ENCODE data around the gene FAM114A2.
"Not testable (repeated sequence)": the region's sequence is repeated elsewhere in the genome, so short reads cannot be mapped to it uniquely, and the experiment has no call there.

Gene FAM114A2

DNA sequence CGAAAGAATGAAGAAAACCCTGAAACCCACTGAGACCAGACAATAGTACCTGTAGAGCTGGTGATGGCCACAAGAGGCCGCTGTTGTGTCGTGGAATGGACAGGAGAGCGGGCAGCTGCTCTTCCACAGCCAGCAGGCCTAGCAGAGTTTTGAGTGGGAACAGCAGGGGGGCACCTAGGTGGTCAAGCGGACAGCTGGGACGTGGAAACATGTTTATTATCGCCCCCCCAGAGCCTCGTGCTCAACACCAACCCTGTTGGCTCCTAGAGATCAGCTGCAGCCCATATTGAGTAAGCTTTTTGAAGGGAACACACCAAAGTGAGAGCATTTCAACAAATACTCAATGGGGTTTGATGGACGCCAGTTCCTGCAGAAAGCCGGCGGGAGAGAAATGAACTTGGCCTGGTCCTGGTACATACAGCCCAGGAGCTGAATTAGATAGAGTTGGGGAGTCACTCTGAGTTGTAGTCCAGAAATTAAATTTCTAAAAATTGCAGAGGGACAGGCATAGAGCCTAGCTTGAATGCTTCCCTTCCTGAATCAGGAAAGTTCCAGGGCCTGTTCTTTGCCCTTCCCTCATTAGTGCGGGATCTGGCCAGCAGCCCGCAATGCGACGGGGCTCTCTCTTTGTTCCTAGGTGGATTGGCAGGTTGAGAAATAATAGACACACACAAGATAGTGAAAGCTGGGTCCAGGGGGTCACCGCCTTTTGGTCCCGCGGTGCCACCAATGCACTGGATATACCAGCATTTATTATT, 33.9 kb upstream of the FAM114A2 start:
- H3K4me3 ChIP-seq (ENCODE audit: low read length in 2 of 2): peak overlapping the region in 1 of 2 donors; percentile 6
- no peaks in the 10 kb centered on the region for H3K9me3 ChIP-seq (ENCODE audit: control insufficient read depth in 2 of 2, low read length in 2 of 2)
- H3K27me3 ChIP-seq (ENCODE audit: control insufficient read depth in 2 of 2, insufficient read depth in 2 of 2, low read length in 2 of 2): no peaks in the 10 kb centered on the region

DNA sequence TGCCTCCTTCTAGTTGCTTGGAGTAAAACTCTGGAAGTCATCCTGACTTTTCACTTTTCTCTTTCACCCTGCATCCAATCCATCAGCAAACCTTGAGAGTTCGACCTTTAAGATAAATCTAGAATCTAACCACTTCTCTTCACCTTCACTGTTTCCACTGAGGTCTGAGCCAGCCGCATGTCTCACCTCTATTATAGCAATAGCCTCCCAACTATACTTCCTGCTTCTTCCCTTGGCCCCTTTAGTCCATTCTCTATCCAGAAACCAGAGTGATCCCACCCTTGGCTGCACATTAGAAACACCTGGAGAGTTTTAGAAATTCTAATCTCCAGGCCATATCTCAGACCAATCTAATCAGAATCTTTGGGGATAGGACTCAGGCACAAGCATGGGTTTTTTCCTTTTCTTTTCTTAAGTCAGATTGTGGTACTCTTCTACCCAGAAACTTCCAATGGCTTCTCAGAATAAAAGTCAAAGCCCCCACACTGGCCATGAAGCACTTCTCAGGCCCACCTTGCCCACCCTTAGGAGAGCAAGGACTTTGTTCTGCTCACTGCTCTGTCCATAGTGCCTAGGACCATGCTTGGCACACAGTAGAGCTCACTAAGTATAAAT, 33.2 kb upstream of the FAM114A2 start:
- H3K4me3 ChIP-seq (ENCODE audit: low read length in 2 of 2): peak overlapping the region in 1 of 2 donors; percentile 6
- H3K27ac ChIP-seq (ENCODE audit: low read depth in 2 of 2, low read length in 2 of 2): no peak overlapping the region
- no peaks in the 10 kb centered on the region for H3K9me3 ChIP-seq (ENCODE audit: control insufficient read depth in 2 of 2, low read length in 2 of 2)
- peak overlapping the region in 1 of 2 donors; percentile 7 for H3K9ac ChIP-seq (ENCODE audit: low read depth in 1 of 2, low read length in 2 of 2)
- H3K4me1 ChIP-seq (ENCODE audit: control insufficient read depth in 2 of 2, insufficient read depth in 2 of 2, low read length in 2 of 2): peaks cover 0 to 2% of the 10 kb centered on the region in 2 donors
- no peaks in the 10 kb centered on the region for H3K36me3 ChIP-seq (ENCODE audit: control insufficient read depth in 2 of 2, insufficient read depth in 2 of 2, low read length in 2 of 2)
- H3K27me3 ChIP-seq (ENCODE audit: control insufficient read depth in 2 of 2, insufficient read depth in 2 of 2, low read length in 2 of 2): no peaks in the 10 kb centered on the region

More for the DNA sequence above, 33.9 kb upstream of the FAM114A2 start:
- Histone ChIP-seq H3K9ac (ENCODE audit: low read depth in 1 of 2, low read length in 2 of 2) (peak overlapping the region in 1 of 2 donors; percentile 7), H3K4me1 (ENCODE audit: control insufficient read depth in 2 of 2, insufficient read depth in 2 of 2, low read length in 2 of 2) (peaks cover 0 to 2% of the 10 kb centered on the region in 2 donors), H3K27ac (ENCODE audit: low read depth in 2 of 2, low read length in 2 of 2) (no peak overlapping the region), H3K36me3 (ENCODE audit: control insufficient read depth in 2 of 2, insufficient read depth in 2 of 2, low read length in 2 of 2) (no peaks in the 10 kb centered on the region)

DNA sequence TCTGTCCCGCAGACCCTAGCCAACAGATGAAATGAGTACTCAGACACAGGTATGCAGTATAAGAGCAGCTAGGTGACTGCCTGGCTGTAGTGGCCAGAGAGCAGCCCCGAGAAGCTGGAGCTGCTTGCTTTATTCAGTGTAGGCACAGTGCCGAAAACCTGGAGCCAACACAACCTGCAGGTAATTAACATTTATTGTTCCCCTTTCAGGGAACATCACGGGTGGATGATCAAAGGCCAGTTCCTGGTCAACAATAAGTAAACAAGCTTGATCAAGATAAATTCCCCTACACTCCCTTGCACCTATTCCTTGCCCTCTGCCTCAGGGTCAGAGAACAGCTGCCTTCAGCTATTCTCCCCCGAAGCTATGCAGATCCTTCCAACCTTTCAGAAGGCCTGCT, 31.1 kb upstream of the FAM114A2 start:
- not testable (repeated sequence) for H3K36me3 ChIP-seq (ENCODE audit: control insufficient read depth in 2 of 2, insufficient read depth in 2 of 2, low read length in 2 of 2); H3K27me3 ChIP-seq (ENCODE audit: control insufficient read depth in 2 of 2, insufficient read depth in 2 of 2, low read length in 2 of 2); H3K9me3 ChIP-seq (ENCODE audit: control insufficient read depth in 2 of 2, low read length in 2 of 2); H3K27ac ChIP-seq (ENCODE audit: low read depth in 2 of 2, low read length in 2 of 2); H3K4me1 ChIP-seq (ENCODE audit: control insufficient read depth in 2 of 2, insufficient read depth in 2 of 2, low read length in 2 of 2); H3K4me3 ChIP-seq (ENCODE audit: low read length in 2 of 2); H3K9ac ChIP-seq (ENCODE audit: low read depth in 1 of 2, low read length in 2 of 2)

DNA sequence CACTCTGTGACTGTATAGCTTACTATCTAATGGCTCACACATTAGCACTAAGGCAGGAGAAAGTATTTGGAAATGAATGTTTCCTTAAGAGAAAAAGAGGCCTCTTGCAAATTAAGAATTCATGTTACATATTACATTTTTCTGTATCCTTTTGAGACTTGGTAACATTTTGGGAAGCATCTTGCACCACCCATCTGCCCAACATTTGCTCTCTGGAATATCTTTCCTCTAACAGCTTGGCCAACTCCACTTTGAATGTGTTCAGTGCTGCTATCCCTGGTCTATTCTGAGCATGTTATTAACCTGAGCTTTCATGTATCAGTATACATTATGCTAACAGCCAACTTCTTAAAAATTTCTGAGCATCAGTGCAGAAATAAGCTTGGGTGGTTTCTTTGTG, 27.3 kb upstream of the FAM114A2 start:
- no peak overlapping the region for H3K4me3 ChIP-seq (ENCODE audit: low read length in 2 of 2)
- no peak overlapping the region for H3K27ac ChIP-seq (ENCODE audit: low read depth in 2 of 2, low read length in 2 of 2)
- no peaks in the 10 kb centered on the region for H3K27me3 ChIP-seq (ENCODE audit: control insufficient read depth in 2 of 2, insufficient read depth in 2 of 2, low read length in 2 of 2)
- no peaks in the 10 kb centered on the region for H3K9me3 ChIP-seq (ENCODE audit: control insufficient read depth in 2 of 2, low read length in 2 of 2)
- peaks cover 0 to 2% of the 10 kb centered on the region in 2 donors for H3K4me1 ChIP-seq (ENCODE audit: control insufficient read depth in 2 of 2, insufficient read depth in 2 of 2, low read length in 2 of 2)
- no peaks in the 10 kb centered on the region for H3K36me3 ChIP-seq (ENCODE audit: control insufficient read depth in 2 of 2, insufficient read depth in 2 of 2, low read length in 2 of 2)
- H3K9ac ChIP-seq (ENCODE audit: low read depth in 1 of 2, low read length in 2 of 2): no peak overlapping the region

DNA sequence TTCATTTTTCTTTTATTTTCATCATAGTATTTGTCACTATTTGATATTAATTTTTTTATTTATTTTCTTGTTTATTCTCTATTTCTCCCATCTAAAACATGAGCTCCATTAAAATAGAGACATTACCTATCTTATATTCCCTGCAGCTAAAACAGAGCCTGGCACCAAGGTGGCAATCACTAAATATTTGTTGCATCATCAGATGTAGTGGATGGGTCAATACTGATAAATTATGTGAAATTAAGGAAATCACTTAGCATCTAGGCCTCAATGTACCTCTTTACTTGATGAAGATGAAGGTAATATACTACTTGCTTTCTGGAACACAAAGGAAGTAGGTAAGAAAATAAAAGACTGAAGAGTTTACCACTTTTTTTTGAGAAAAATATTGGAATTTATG, 24.7 kb upstream of the FAM114A2 start:
- Histone ChIP-seq H3K4me1 (ENCODE audit: control insufficient read depth in 2 of 2, insufficient read depth in 2 of 2, low read length in 2 of 2) (peaks cover 0 to 5% of the 10 kb centered on the region in 2 donors), H3K4me3 (ENCODE audit: low read length in 2 of 2) (no peak overlapping the region), H3K36me3 (ENCODE audit: control insufficient read depth in 2 of 2, insufficient read depth in 2 of 2, low read length in 2 of 2) (no peaks in the 10 kb centered on the region)

DNA sequence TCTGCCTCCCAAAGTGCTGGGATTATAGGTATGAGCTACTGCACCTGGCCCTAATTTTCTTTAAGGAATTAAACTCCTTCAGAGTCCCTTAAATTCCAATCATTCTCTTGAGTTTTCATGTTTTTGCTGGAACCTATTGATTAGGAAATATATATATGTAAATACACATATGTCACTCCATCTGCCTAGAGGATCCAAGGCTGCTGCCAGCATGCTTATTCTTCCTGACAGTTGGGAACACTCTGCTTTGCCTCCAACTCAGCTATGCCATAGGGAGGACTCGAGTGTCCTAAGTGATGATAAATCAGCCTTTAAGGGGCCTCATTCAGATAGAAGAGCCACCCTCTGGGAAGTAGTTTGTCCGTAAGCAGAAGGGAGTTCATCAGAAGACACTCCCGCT, 21.9 kb upstream of the FAM114A2 start:
- Histone ChIP-seq H3K9me3 (ENCODE audit: control insufficient read depth in 2 of 2, low read length in 2 of 2) (no peaks in the 10 kb centered on the region), H3K9ac (ENCODE audit: low read depth in 1 of 2, low read length in 2 of 2) (no peak overlapping the region), H3K27me3 (ENCODE audit: control insufficient read depth in 2 of 2, insufficient read depth in 2 of 2, low read length in 2 of 2) (no peaks in the 10 kb centered on the region), H3K36me3 (ENCODE audit: control insufficient read depth in 2 of 2, insufficient read depth in 2 of 2, low read length in 2 of 2) (no peaks in the 10 kb centered on the region), H3K4me1 (ENCODE audit: control insufficient read depth in 2 of 2, insufficient read depth in 2 of 2, low read length in 2 of 2) (peaks cover 0 to 8% of the 10 kb centered on the region in 2 donors), H3K4me3 (ENCODE audit: low read length in 2 of 2) (no peak overlapping the region), H3K27ac (ENCODE audit: low read depth in 2 of 2, low read length in 2 of 2) (no peak overlapping the region)

More for the DNA sequence above, 24.7 kb upstream of the FAM114A2 start:
- Histone ChIP-seq H3K9ac (ENCODE audit: low read depth in 1 of 2, low read length in 2 of 2) (no peak overlapping the region), H3K9me3 (ENCODE audit: control insufficient read depth in 2 of 2, low read length in 2 of 2) (no peaks in the 10 kb centered on the region), H3K27me3 (ENCODE audit: control insufficient read depth in 2 of 2, insufficient read depth in 2 of 2, low read length in 2 of 2) (no peaks in the 10 kb centered on the region), H3K27ac (ENCODE audit: low read depth in 2 of 2, low read length in 2 of 2) (no peak overlapping the region)

DNA sequence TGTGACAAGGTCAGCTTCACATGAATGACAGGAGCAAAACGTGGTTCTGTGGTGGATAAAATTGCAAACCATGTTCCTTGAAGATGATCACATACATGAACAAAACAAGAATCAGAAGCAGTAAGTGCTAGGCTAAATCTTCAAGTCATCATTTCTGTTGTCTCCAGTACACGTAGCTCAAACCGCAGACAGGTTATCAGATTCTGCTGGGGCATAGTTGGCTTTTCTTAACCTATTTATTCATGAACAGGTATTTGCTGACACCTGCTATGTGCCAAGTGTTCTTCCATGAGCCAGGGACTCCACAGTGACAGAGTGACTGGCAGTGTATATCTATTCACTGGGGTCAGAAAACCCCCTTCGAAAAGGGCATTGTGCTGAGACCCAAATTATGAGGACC, 20.9 kb upstream of the FAM114A2 start:
- H3K4me1 ChIP-seq (ENCODE audit: control insufficient read depth in 2 of 2, insufficient read depth in 2 of 2, low read length in 2 of 2): peaks cover 0 to 8% of the 10 kb centered on the region in 2 donors
- H3K27ac ChIP-seq (ENCODE audit: low read depth in 2 of 2, low read length in 2 of 2): no peak overlapping the region
- H3K4me3 ChIP-seq (ENCODE audit: low read length in 2 of 2): no peak overlapping the region
- H3K9ac ChIP-seq (ENCODE audit: low read depth in 1 of 2, low read length in 2 of 2): no peak overlapping the region
- no peaks in the 10 kb centered on the region for H3K27me3 ChIP-seq (ENCODE audit: control insufficient read depth in 2 of 2, insufficient read depth in 2 of 2, low read length in 2 of 2)
- no peaks in the 10 kb centered on the region for H3K36me3 ChIP-seq (ENCODE audit: control insufficient read depth in 2 of 2, insufficient read depth in 2 of 2, low read length in 2 of 2)
- H3K9me3 ChIP-seq (ENCODE audit: control insufficient read depth in 2 of 2, low read length in 2 of 2): no peaks in the 10 kb centered on the region

DNA sequence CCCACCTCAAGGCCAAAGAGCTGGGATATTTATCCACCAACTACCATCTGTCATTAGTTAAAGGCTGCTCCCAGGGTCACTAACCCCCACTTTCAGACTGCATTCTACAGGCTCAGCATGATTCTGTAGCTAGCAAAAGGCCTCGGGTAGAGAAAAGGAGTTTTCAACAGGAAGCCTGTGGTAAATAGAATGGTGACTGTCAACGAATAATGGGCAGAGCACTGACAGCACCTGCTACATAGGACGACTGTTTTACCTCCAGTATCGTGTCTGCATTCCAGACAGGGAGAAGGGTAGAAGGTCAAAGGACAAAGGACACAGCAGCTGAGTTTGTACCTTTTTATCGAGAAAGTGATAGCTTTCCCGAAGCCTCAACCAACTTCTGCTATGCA, 20.3 kb upstream of the FAM114A2 start:
- no peaks in the 10 kb centered on the region for H3K27me3 ChIP-seq (ENCODE audit: control insufficient read depth in 2 of 2, insufficient read depth in 2 of 2, low read length in 2 of 2)
- H3K27ac ChIP-seq (ENCODE audit: low read depth in 2 of 2, low read length in 2 of 2): no peak overlapping the region
- no peak overlapping the region for H3K4me3 ChIP-seq (ENCODE audit: low read length in 2 of 2)

DNA sequence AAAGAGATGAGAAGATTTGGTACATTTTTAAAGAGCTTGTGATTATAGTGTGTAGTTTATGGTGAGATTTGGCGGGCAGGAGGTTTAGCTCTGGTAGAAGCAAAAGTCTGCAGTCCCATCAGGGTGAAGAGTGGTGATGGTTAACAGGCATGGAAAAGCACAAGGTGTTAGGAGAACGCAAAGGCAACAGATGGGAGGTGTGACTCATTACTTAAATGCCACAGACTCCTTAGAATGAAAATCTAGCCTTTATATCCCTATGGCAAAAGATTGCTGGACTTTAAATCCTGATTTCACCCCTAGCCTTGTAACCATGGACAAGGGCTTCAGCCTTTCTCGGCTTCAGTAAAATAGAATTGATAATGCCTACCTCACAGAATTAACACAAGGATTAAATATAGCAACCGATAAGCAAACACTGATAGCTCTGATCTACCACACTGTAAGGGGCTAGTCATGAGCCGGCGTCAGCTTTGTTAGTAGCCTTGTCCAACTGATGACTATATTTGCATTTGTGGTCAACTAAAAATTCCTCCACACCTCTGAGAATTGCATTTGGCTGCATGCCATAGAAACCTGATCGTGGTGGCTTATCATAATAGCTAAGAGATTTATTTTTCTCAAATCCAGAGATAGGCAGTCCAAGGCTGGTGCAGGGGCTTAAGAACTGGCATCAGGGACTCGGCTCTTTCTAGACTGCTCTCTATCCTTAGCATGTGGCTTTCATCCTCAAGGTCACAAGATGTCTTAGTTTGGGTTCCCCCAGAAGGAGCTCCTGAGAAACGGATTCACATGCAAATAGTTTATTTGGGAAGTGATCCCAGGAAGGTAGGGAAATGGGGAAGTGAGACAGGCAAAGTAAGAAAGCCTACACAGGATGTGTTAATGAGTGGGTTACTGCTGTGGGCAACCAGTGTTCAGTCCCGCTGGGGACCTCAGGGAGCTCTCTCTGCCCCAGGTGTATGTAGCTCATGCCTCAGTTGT, 19.6 kb upstream of the FAM114A2 start:
- Histone ChIP-seq H3K4me3 (ENCODE audit: low read length in 2 of 2) (no peak overlapping the region), H3K27me3 (ENCODE audit: control insufficient read depth in 2 of 2, insufficient read depth in 2 of 2, low read length in 2 of 2) (no peaks in the 10 kb centered on the region), H3K9ac (ENCODE audit: low read depth in 1 of 2, low read length in 2 of 2) (no peak overlapping the region), H3K36me3 (ENCODE audit: control insufficient read depth in 2 of 2, insufficient read depth in 2 of 2, low read length in 2 of 2) (peaks cover 3 to 7% of the 10 kb centered on the region in 2 donors), H3K9me3 (ENCODE audit: control insufficient read depth in 2 of 2, low read length in 2 of 2) (no peaks in the 10 kb centered on the region), H3K4me1 (ENCODE audit: control insufficient read depth in 2 of 2, insufficient read depth in 2 of 2, low read length in 2 of 2) (peaks cover 0 to 8% of the 10 kb centered on the region in 2 donors), H3K27ac (ENCODE audit: low read depth in 2 of 2, low read length in 2 of 2) (no peak overlapping the region)

More for the DNA sequence above, 20.3 kb upstream of the FAM114A2 start:
- Histone ChIP-seq H3K36me3 (ENCODE audit: control insufficient read depth in 2 of 2, insufficient read depth in 2 of 2, low read length in 2 of 2) (peaks cover 0 to 1% of the 10 kb centered on the region in 2 donors), H3K9me3 (ENCODE audit: control insufficient read depth in 2 of 2, low read length in 2 of 2) (no peaks in the 10 kb centered on the region), H3K9ac (ENCODE audit: low read depth in 1 of 2, low read length in 2 of 2) (no peak overlapping the region), H3K4me1 (ENCODE audit: control insufficient read depth in 2 of 2, insufficient read depth in 2 of 2, low read length in 2 of 2) (peaks cover 0 to 8% of the 10 kb centered on the region in 2 donors)
